A673 (cell line): ENCODE results near the gene TMEM108. TPM values are rescaled to one million over a fixed set of nuclear protein-coding genes. Genes with fewer than 3 reads are reported as not detected.

Experiments used
- BruUV-seq: library from RNA; stranded (reverse); fragments of 400-500 nt; replicated peaks from 2 replicates; lab custom pipeline; 2021; lab: Mats Ljungman, UMichigan
- CTCF ChIA-PET: fragments of 300-600 bp; sonication (Branson Sonifier 250); formaldehyde crosslinking; loops from one replicate; lab custom pipeline; 2022; ENCODE audit warnings: antibody characterized with exemption; lab: Charles Lee
- POLR2A ChIA-PET: fragments of 300-600 bp; sonication (Branson Sonifier 250); formaldehyde crosslinking; loops from one replicate; lab custom pipeline; 2022; ENCODE audit warnings: antibody characterized with exemption; ENCODE audit not compliant: low non-redundant PET; lab: Charles Lee
- DNase-seq: peaks from one replicate; pipeline ENCODE4 v3.0.0-alpha.2; 2015; ENCODE audit warnings: low spot score
- H3K27ac ChIP-seq: fragments of 200-600 bp; sonication (generic); 2 replicates; pipeline ENCODE4 v1.5.1; 2016; ENCODE audit warnings: mixed run types, low read depth, mild to moderate bottlenecking, mixed read lengths, antibody characterized with exemption, low read length; ENCODE audit not compliant: poor library complexity, severe bottlenecking
- H3K27me3 ChIP-seq: fragments of 200-600 bp; sonication (generic); replicated peaks from 2 replicates; pipeline ENCODE4 v1.6.1; 2017; ENCODE audit warnings: mixed run types, low read depth, mild to moderate bottlenecking, mixed read lengths, antibody characterized with exemption, low read length; ENCODE audit not compliant: insufficient read depth, poor library complexity
- H3K36me3 ChIP-seq: fragments of 200-600 bp; sonication (generic); 2 replicates; pipeline ENCODE4 v1.6.1; 2016; ENCODE audit warnings: mixed run types, mild to moderate bottlenecking, mixed read lengths, antibody characterized with exemption, low read length; ENCODE audit not compliant: insufficient read depth, poor library complexity, severe bottlenecking
- H3K4me1 ChIP-seq: fragments of 200-600 bp; sonication (generic); 2 replicates; pipeline ENCODE4 v1.6.1; 2017; ENCODE audit warnings: mixed run types, mild to moderate bottlenecking, mixed read lengths, antibody characterized with exemption, low read length; ENCODE audit not compliant: insufficient read depth, poor library complexity, severe bottlenecking
- H3K4me3 ChIP-seq: fragments of 200-600 bp; sonication (generic); 2 replicates; pipeline ENCODE4 v1.5.1; 2016; ENCODE audit warnings: low read depth, mixed run types, mild to moderate bottlenecking, mixed read lengths, low read length; ENCODE audit not compliant: poor library complexity, severe bottlenecking
- H3K9me3 ChIP-seq: fragments of 200-600 bp; sonication (generic); 2 replicates; pipeline ENCODE4 v1.6.1; 2016; ENCODE audit warnings: mixed run types, low read depth, mild to moderate bottlenecking, mixed read lengths, antibody characterized with exemption, low read length; ENCODE audit not compliant: poor library complexity, severe bottlenecking
- CTCF ChIP-seq: fragments of 300-800, 200-600 bp; sonication (generic); conservative IDR thresholded peaks from 2 replicates; pipeline ENCODE4 v1.5.1; 2017; ENCODE audit warnings: low read depth, mild to moderate bottlenecking, antibody characterized with exemption, low read length, moderate library complexity, mixed read lengths
- EZH2 ChIP-seq: fragments of 200-600 bp; sonication (generic); IDR thresholded peaks from 2 replicates; pipeline ENCODE4 v1.6.1; 2017; ENCODE audit warnings: borderline replicate concordance, low read depth, mild to moderate bottlenecking, mixed read lengths, antibody characterized with exemption, low read length; ENCODE audit not compliant: poor library complexity, severe bottlenecking
- intact Hi-C: fragments of 100-400 bp; cut with micrococcal nuclease; formaldehyde crosslinking; loops from one replicate; pipeline ENCODE4 v1.10.0; 2022; ENCODE audit not compliant: unreplicated experiment
- total RNA-seq: library from RNA; stranded (reverse); gene quantifications from 2 replicates; pipeline ENCODE4 v1.2.3, GENCODE V29; 2021

TMEM108 gene
- total RNA-seq, 1 experiment from 2014 or later, result 0.30 TPM

- Histone ChIP-seq H3K4me1 (no peaks in the 10 kb centered on the region), H3K27me3 (no peaks in the 10 kb centered on the region), H3K4me3 (no peak overlapping the region), H3K36me3 (no peaks in the 10 kb centered on the region), H3K9me3 (no peaks in the 10 kb centered on the region), H3K27ac (no peak overlapping the region)
- no peak for TF ChIP-seq CTCF
- no peak for TF ChIP-seq EZH2
- no TSS peak for BruUV-seq
- intact Hi-C loops, result no loop called here
- POLR2A ChIA-PET, result no interaction called here
- no peak for DNase-seq
- CTCF ChIA-PET, result no interaction called here
These were observed 406.2 kb downstream of the TMEM108 start for GRCh38 chr3:133444423-133444774.

- CTCF ChIA-PET, result no interaction called here
- BruUV-seq, result no TSS peak
These were observed 406.9 kb downstream of the TMEM108 start for GRCh38 chr3:133445108-133445507.

More at GRCh38 chr3:133445108-133445507, 406.9 kb downstream of the TMEM108 start:
- POLR2A ChIA-PET, result no interaction called here
- intact Hi-C loops, result no loop called here
- Histone ChIP-seq H3K27me3 (no peaks in the 10 kb centered on the region), H3K4me3 (no peak overlapping the region), H3K9me3 (no peaks in the 10 kb centered on the region), H3K36me3 (no peaks in the 10 kb centered on the region), H3K27ac (no peak overlapping the region), H3K4me1 (no peaks in the 10 kb centered on the region)
- DNase-seq, result no peak
- TF ChIP-seq EZH2 (no peak), CTCF (no peak)
